SH-SY5Y (cell line): ENCODE measurements around the gene WNK2.

Experiments used
- GATA2 ChIP-seq: IDR thresholded peaks from 2 replicates; pipeline ENCODE4 v1.6.1; 2011; ENCODE audit warnings: mild to moderate bottlenecking, low read depth, low read length
- GATA3 ChIP-seq: IDR thresholded peaks from 2 replicates; pipeline ENCODE4 v1.6.1; 2011; ENCODE audit warnings: low read depth, mild to moderate bottlenecking, low read length, moderate library complexity

Gene WNK2

GRCh38 chr9:93326654-93327053 lies 142.7 kb downstream of the WNK2 start:
- no peak for TF ChIP-seq GATA2
- TF ChIP-seq GATA3 = no peak

- TF ChIP-seq GATA3 (no peak), GATA2 (no peak)
Observed at GRCh38 chr9:93329629-93330280, 145.8 kb downstream of the WNK2 start.

GRCh38 chr9:93332317-93332716 lies 148.4 kb downstream of the WNK2 start:
- TF ChIP-seq GATA2 = no peak
- no peak for TF ChIP-seq GATA3

- TF ChIP-seq GATA3 (no peak), GATA2 (no peak)
Observed at GRCh38 chr9:93336720-93337119, 152.8 kb downstream of the WNK2 start.

- TF ChIP-seq GATA2 (no peak), GATA3 (no peak)
Observed at GRCh38 chr9:93340091-93340490, 156.2 kb downstream of the WNK2 start.

GRCh38 chr9:93343663-93344062 lies 159.7 kb downstream of the WNK2 start:
- TF ChIP-seq GATA3 (no peak), GATA2 (no peak)

- no peak for TF ChIP-seq GATA3
- TF ChIP-seq GATA2 = no peak
Observed at GRCh38 chr9:93345643-93346230, 161.8 kb downstream of the WNK2 start.

- no peak for TF ChIP-seq GATA2
- no peak for TF ChIP-seq GATA3
Observed at GRCh38 chr9:93346231-93347112, 162.5 kb downstream of the WNK2 start.

GRCh38 chr9:93354451-93354850 lies 170.5 kb downstream of the WNK2 start:
- no peak for TF ChIP-seq GATA2
- TF ChIP-seq GATA3 = no peak

- no peak for TF ChIP-seq GATA3
- no peak for TF ChIP-seq GATA2
Observed at GRCh38 chr9:93355827-93356226, 171.9 kb downstream of the WNK2 start.

- TF ChIP-seq GATA2 (no peak), GATA3 (no peak)
Observed at GRCh38 chr9:93357649-93358048, 173.7 kb downstream of the WNK2 start.

GRCh38 chr9:93361995-93362394 lies 178.1 kb downstream of the WNK2 start:
- no peak for TF ChIP-seq GATA2
- no peak for TF ChIP-seq GATA3

- TF ChIP-seq GATA2 (no peak), GATA3 (no peak)
Observed at GRCh38 chr9:93364734-93365426, 180.9 kb downstream of the WNK2 start.
